ENCODE data around the gene COLEC12. TPM values are rescaled to one million over a fixed set of nuclear protein-coding genes. Genes with fewer than 3 reads are reported as not detected.

Gene COLEC12
- total and polyA plus RNA-seq, 10 of the 15 experiments (the other 5 are each of a cell fraction or from before 2014, with no cell fraction given) = 0.04 to 0.05 TPM; not detected in 8

- Histone ChIP-seq H3K4me3 (no peak overlapping the region), H3K4me2 (ENCODE audit: control insufficient read depth, insufficient read depth) (no peak overlapping the region), H3K4me1 (ENCODE audit: control insufficient read depth, insufficient read depth, low read length) (no peaks in the 10 kb centered on the region), H3K27me3 (replicated peaks in 1 of 2; ENCODE audit: control insufficient read depth in 2 of 2, insufficient read depth in 2 of 2, low read length in 1 of 2) (no peaks in the 10 kb centered on the region; a peak in 2 of 4 replicates), H3K9me3 (replicated peaks; ENCODE audit: control insufficient read depth, insufficient read depth, low read length) (no peaks in the 10 kb centered on the region), H3K79me2 (ENCODE audit: control insufficient read depth, insufficient read depth, low read length) (no peaks in the 10 kb centered on the region), H4K20me1 (ENCODE audit: control insufficient read depth, insufficient read depth) (no peaks in the 10 kb centered on the region), H3K36me3 (ENCODE audit: control insufficient read depth in 2 of 2, insufficient read depth in 2 of 2, low read length in 1 of 2) (no peaks in the 10 kb centered on the region), H3K9ac (ENCODE audit: control insufficient read depth, insufficient read depth, low read length) (no peak overlapping the region), H3K27ac (ENCODE audit: control insufficient read depth, insufficient read depth) (no peak overlapping the region), H2AFZ (ENCODE audit: control insufficient read depth, low read depth, low read length) (no peak overlapping the region)
- FAIRE-seq (no peak), ATAC-seq (no peak), DNase-seq (ENCODE audit: low read depth, low spot score) (no peak)
- in situ Hi-C loops (cut with MboI) = no loop called here
- TF ChIP-seq E2F8 (IDR thresholded peaks at IDR 0.05; ENCODE audit: low read depth, partially characterized antibody) = no peak
- TF ChIP-seq ZNF687 (IDR thresholded peaks at IDR 0.05) = no peak
- TF ChIP-seq YBX1 (IDR thresholded peaks at IDR 0.05) = no peak
- no peak for TF ChIP-seq FOXM1 (IDR thresholded peaks at IDR 0.05; ENCODE audit: low read depth, low read length)
- TF ChIP-seq NFYA (IDR thresholded peaks at IDR 0.05; ENCODE audit: borderline replicate concordance, low read depth, low read length) = no peak
- no peak for TF ChIP-seq GATAD2B (conservative IDR thresholded peaks at IDR 0.05; ENCODE audit: low read depth)
- TF ChIP-seq BCL11A (IDR thresholded peaks at IDR 0.05; ENCODE audit: low read depth, low read length) = no peak
- no peak for TF ChIP-seq RCOR1 (conservative IDR thresholded peaks at IDR 0.05; ENCODE audit: low read depth, low read length)
- TF ChIP-seq RAD21 (IDR thresholded peaks at IDR 0.05; ENCODE audit: insufficient read depth, low read depth, low read length) = no peak
- no peak for TF ChIP-seq TCF12 (IDR thresholded peaks at IDR 0.05; ENCODE audit: low read depth, low read length)
- TF ChIP-seq HCFC1 (IDR thresholded peaks at IDR 0.05; ENCODE audit: low read length) = no peak
- TF ChIP-seq SMAD1 (IDR thresholded peaks at IDR 0.05; ENCODE audit: low read depth, partially characterized antibody) = no peak
- ChIA-PET POLR2A (no interaction called here), SMC1A (ENCODE audit: uncharacterized antibody, unreplicated experiment) (no interaction called here), RAD21 (ENCODE audit: unreplicated experiment) (no interaction called here), CTCF (no interaction called here)
- 43% methylated on average over 6 of the region's 6 CpGs for WGBS (ENCODE audit: insufficient coverage, insufficient replicate concordance, low lambda C conversion rate, missing lambda C conversion rate)
- intact Hi-C loops (cut with micrococcal nuclease; ENCODE audit: unreplicated experiment) = no loop called here
- BruUV-seq (replicated peaks) = no TSS peak
Measured at GRCh38 chr18:393574-393957, 106.9 kb downstream of the COLEC12 start.

Data from GM12878 (cell line).